ENCODE results near the gene MXI1. TPM values are rescaled to one million over a fixed set of nuclear protein-coding genes. Genes with fewer than 3 reads are reported as not detected.

The MXI1 gene
- total RNA-seq, 1 donor: 8.2 TPM

DNA sequence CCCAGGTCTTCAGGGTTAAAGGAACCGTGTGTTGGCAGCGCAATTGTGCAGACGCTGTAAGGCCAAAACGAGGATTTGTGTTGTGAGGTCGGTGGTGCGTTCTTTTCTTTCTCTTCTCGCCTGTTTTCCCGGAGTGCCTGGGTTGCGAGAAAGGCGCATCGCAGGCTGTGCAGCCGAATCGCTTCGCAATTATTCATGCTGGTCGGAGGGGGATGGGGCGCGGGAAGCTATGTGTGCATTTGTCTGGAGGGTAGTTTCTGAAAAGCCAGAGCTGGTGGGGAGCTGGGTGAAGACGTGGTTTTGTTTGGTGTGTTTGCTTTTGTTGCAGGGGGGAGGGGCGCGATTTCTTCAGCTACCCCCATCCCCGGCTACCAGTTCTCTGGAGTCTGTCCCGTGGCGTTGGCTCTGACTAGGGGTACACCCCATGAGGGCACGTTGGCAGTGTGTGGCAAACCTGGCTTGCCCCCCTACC, 2.1 kb downstream of the MXI1 start:
- DNase-seq (ENCODE audit: low read depth): peak; percentile 68
- TF ChIP-seq, protein P1, sequence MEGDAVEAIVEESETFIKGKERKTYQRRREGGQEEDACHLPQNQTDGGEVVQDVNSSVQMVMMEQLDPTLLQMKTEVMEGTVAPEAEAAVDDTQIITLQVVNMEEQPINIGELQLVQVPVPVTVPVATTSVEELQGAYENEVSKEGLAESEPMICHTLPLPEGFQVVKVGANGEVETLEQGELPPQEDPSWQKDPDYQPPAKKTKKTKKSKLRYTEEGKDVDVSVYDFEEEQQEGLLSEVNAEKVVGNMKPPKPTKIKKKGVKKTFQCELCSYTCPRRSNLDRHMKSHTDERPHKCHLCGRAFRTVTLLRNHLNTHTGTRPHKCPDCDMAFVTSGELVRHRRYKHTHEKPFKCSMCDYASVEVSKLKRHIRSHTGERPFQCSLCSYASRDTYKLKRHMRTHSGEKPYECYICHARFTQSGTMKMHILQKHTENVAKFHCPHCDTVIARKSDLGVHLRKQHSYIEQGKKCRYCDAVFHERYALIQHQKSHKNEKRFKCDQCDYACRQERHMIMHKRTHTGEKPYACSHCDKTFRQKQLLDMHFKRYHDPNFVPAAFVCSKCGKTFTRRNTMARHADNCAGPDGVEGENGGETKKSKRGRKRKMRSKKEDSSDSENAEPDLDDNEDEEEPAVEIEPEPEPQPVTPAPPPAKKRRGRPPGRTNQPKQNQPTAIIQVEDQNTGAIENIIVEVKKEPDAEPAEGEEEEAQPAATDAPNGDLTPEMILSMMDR (IDR thresholded peaks at IDR 0.05; ENCODE audit: insufficient read depth, low read depth, low read length): no peak
- peak overlapping the region; percentile 73 for H3K4me3 ChIP-seq (ENCODE audit: low read depth, low read length)

DNA sequence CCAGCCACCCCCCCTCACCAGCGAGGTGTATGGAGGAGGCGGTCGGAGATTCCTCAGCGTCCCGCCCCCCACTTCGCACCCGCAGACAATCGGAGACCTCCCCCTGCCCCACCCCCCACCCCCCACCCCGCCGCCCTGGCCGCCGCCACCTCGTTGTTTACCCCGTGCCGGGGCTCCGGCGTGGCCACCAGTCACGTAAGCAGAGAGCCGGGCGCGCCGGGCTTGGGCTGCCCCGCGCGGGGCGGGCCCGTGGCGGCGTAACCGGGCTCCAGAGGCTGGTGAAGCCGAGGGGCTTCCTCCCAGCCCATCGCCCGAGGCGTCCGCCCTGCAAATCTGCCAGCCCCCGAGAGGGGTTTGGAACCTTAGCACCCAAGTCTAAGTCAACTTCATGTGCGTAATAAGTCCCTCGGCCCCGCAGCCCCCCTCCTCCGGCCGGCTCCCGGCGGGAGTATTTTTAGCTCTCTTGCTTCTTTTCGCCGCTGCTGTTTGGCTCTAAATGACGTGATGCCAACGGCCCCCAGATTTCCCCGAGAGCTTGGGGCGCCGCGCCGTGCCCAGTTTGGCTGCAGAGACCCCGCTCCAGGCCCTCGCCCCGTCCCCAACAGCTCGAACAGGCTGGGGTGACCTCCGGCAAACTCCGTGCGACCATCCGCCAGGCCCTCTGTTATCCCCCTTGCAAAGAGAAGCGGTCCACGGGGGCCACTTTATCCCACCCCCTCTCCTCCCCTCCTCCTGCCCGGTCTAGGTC, 2.7 kb downstream of the MXI1 start:
- DNase-seq (ENCODE audit: low read depth): peak; percentile 40
- TF ChIP-seq, protein P1 (IDR thresholded peaks at IDR 0.05; ENCODE audit: insufficient read depth, low read depth, low read length): no peak
- peak overlapping the region; percentile 73 for H3K4me3 ChIP-seq (ENCODE audit: low read depth, low read length)

DNA sequence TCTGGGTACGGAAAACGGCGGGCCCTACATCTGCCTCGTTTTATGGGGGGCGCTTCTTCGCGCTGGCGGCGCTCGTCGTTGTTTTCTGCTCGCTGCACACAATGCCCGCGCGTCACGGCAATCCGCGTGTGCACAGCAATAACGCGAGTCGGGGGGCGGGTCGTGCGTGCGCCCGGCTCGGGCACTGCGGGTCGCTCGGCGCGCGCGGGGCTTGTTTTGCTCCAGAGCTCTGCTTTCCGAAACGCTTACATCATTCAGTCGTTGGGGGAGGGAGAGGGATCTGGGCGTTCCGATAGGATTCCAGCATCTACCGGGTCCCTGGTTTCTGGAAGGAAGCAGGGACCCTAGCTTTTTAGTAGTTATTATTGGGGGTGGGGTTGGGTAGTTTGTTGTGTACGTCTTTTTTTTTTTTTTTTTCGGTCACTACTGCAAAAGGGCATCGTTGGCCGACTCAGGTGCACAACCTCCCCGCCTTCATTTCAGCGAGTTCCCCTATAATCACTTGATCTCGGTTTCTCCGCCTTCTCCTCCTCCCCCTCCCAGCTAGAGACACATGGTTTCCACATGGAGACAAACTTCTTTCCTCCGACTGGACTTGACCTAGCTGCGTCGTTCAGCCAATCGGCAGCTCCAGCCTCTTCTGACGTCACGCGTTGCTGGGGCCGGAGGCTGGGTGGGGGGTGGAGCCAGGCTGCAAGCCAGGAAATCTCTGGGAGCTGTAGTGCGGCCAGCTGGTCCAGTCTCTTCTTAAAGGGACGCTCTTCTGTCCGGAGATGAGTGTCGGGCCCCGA, 3.5 kb downstream of the MXI1 start:
- H3K4me3 ChIP-seq (ENCODE audit: low read depth, low read length): peak overlapping the region; percentile 73
- TF ChIP-seq, protein P1 (IDR thresholded peaks at IDR 0.05; ENCODE audit: insufficient read depth, low read depth, low read length): no peak
- DNase-seq (ENCODE audit: low read depth): peak; percentile 98

DNA sequence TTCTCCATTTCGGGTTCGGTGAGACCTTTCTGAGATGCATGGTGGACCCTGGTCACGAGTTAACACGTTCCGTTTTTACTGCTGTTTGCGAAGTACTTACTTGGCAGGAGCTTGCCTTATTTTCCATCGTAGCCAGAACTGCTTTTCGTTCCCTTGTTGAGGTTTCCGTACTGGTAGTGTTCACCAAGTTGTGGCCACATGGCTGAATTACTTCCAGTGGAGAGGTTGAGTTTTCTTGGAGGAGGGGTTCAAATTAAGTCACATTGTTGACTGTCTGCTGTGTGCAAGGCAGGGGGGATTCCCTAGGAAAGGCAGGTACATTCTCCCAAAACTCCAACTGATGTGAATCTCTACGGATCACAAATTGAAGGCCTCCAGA, 4.0 kb downstream of the MXI1 start:
- TF ChIP-seq, protein P1 (IDR thresholded peaks at IDR 0.05; ENCODE audit: insufficient read depth, low read depth, low read length): no peak
- peak overlapping the region; percentile 43 for H3K4me3 ChIP-seq (ENCODE audit: low read depth, low read length)
- DNase-seq (ENCODE audit: low read depth): no peak

DNA sequence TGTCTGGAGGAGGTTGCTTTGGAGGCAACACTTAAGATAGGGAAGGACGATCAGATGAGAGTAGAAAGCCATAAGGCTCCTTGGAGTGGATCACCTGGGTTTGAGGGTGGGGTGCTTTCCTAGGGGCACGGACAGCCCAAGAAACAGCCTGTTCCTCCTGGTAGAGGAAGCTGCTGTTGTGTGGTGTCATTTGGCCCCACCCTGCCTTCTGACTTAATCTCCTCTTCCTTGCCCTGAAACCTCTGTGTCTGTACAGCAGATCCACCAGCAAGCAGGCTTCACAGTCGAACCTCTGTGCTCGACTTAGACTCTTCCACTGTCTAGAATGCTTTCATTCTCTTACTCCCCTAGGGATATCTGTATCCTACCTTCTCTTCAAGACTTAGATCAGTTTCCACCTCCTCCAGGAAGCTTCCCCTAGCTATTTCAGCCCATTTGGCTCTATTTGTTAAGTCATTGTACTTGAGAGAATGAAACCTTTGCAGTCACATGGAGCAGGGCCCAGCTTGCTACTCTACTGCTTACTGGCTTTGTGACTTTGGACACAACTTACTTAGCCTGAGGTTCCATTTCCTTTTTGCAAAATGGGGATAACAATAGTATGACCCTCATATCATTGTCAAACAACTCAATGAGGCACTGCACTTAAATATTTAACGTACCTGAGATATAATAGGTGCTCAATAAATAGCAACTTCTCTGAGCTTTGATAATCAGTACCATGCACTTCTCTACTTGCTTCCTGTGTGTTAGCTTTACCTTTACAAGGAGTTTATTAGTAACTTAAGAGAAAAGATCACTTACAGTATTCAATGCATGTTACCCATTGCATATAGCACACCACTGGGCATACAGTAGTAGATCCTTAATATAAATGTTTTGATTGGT, 5.0 kb downstream of the MXI1 start:
- no peak overlapping the region for H3K4me3 ChIP-seq (ENCODE audit: low read depth, low read length)
- TF ChIP-seq, protein P1 (IDR thresholded peaks at IDR 0.05; ENCODE audit: insufficient read depth, low read depth, low read length): no peak
- DNase-seq (ENCODE audit: low read depth): no peak

DNA sequence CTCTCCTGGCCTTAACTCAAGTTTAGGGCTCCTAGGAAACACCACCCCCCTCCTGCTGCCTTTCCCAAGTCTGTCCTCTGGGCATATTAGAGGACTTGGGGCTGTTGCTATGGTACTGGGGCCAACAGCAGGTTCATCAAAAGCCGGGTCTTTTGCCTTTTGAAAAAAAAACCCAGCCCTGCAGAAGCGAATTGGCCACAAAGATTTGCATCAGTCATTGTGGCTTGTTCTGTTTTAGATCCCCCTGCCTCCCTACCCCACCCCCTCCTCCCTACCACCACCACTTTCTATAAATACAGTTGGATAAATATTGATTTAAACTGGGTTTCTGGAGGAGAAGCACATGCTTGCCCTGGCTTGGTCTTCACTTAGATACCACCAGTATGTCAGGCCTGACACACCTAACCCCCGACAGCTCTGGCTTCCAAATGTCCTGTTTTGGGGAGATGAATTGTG, 7.0 kb downstream of the MXI1 start:
- DNase-seq (ENCODE audit: low read depth): peak; percentile 17

More for the DNA sequence above, 7.0 kb downstream of the MXI1 start:
- H3K4me3 ChIP-seq (ENCODE audit: low read depth, low read length): no peak overlapping the region
- TF ChIP-seq, protein P1 (IDR thresholded peaks at IDR 0.05; ENCODE audit: insufficient read depth, low read depth, low read length): no peak
